GM19025 (cell line): ENCODE data around the gene PXDN.

ENCODE experiments used
- ATAC-seq: cut with Tn5 transposase; IDR thresholded peaks from one replicate; pipeline ENCODE4 v1.9.1; 2021; ENCODE audit warnings: mild to moderate bottlenecking, low read depth, moderate library complexity; ENCODE audit not compliant: unreplicated experiment

PXDN gene

DNA sequence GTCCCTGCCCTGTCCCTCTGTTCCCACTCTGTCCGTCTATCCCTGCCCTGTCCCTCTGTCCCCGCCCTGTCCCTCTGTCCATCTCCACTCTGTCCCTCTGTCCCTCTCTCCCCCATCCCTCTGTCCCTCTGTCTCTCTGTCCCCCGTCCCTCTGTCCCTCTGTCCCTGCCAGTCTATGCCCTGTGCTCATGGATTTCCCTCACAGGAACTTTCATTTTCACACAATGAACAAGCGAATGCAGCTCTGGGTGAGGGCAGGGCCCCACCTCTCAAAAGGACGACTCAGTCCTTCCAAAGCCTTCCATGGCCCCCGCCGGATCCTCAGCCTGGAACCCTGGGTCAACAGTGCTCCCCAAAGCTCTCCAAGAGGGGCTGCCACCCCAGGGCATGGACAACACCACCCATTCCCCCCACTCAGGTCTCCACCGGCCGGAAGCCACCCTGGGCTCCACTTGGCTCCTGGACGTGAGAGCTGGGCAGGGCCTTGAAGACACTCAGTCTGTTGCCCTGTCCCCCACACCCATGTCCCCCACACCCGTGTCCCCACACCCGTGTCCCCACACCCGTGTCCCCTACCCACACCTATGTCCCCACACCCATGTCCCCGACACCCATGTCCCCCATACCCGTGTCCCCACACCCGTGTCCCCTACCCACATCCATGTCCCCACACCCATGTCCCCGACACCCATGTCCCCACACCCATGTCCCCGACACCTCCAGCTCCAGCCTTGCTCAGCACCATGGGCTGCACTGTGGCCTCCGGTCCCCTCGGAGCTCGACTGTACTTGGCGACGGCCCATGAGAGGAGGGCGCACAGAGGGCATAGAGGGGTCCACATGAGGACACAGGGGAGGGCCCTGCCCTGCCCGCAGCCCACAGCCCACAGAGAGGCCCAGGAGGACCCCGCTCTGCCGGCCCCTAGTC, 156.0 kb downstream of the PXDN start:
- no peak for ATAC-seq

DNA sequence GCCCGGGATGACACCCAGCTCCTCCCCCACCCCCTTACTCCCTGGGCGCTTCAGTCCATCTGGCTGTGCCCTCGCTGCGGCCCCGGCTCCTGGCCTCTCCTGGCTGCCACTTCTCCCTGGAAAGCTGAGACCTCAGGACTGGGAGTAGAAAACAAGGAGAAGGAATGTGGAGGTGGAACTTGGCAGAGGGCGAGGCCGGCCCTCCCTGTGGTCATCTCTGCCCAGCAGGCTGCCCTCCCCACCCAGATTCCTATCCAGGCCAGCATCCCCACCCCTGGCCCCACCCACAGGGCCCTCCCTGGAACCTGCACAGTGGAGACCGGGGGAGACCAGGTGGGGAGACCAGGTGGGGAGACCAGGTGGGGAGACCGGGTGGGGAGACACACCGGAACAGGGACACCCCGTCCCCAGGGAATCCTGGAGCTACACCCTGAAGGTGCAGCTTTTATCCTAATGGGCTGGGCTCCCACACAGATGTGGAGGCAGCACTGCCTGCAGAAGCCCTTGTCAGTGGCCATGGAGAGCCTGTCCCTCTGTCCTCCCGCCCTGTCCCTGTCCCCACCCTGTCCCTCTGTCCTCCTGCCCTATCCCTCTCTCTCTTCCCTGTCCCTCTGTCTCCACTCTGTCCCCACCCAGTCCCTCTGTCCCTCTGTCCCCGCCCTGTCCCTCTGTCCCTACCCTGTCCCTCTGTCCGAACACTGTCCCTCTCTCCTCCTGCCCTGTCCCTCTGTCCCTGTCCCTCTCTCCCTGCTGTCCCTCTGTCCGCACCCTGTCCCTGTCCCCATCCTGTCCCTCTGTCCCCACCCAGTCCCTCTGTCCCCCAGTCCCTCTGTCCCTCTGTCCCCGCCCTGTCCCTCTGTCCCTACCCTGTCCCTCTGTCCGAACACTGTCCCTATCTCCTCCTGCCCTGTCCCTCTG, 157.1 kb downstream of the PXDN start:
- no peak for ATAC-seq

DNA sequence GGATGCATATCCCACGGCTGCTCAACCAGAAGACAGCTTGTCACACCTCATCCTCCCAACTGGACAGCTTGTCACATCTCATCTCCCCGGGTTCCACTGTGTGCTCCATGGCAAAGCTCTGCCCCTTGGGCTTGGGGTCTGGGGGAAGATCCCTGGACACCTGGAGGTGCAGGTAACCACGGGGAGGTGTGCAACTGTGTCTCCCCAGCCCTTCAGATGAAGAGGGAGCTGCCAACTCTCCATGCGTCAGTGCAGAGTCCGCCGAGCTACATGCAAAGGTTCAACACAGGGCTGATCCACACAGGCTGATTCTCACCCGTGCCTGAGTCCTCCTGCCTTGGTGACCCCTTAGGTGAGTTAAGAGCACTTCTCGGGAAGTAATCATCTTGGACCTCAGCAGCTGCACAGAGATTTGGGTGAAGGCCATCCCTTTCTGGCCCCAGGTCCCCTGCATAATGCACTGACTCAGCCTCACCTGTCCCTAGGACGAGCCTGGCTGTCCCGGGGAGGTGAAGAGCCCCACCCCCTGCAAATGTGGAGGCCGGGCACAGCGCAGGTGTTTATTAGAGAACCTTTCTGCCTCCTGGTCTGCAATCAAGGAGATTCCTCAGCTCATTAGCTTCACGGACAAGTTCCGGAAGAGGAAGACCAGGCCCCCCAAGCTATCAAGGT, 157.9 kb downstream of the PXDN start:
- ATAC-seq: no peak

DNA sequence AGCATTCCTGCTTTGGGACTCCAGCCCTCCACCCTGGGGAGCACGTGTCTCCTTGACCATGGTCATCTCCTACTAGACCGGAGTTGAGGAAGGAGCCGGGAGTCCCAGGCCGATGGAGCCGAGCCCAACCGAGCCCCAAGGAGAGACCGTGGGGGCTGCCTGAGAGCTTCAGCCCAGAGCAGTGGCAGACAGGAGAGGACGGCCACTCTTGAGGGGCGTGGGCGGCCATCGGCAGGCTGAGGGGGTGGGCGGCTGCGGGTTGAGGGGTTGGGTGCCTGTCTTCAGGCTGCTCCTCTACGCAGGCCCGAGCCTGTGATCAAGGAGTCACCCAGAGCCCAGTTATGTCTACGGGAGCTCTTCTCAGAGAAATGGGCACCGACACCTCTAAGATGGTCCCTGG, 158.7 kb downstream of the PXDN start:
- no peak for ATAC-seq

DNA sequence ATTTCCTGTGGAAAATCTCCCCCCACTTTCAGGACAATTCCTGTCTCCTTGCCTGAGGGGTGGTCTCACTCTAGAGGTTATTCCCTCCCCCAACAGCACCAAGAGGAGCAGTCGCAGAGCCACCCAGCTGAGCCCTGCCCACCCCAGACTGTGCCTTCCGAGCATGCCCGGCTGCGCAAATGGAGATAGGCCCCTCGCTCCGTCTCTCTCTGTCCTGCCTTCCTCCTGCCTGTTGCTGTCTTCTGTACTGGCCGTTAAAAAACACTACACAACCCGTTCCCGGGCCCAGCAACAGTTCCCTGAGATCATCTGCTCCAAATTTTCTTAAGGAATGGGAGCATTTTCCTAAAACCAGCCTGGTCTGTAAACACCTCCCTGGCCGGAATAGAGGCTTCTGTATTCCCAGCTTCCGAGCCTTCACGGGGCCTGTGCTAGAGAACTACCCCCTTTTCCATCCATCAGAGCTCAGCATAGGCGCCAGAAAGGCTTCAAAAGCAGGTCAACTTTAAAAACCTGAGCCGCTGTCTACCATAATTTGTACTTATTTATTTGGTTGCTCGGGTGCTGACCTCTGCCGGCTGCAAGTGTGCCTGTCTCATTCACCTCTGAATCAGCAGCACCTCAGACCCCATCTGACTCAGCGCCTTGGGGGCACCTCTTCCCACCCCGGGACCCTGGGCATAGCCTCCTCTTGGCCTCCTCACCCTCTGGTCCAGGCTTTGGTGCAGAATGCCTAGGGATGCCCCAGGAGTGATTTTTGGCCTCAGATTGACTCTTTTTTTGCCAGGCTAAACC, 159.4 kb downstream of the PXDN start:
- no peak for ATAC-seq

DNA sequence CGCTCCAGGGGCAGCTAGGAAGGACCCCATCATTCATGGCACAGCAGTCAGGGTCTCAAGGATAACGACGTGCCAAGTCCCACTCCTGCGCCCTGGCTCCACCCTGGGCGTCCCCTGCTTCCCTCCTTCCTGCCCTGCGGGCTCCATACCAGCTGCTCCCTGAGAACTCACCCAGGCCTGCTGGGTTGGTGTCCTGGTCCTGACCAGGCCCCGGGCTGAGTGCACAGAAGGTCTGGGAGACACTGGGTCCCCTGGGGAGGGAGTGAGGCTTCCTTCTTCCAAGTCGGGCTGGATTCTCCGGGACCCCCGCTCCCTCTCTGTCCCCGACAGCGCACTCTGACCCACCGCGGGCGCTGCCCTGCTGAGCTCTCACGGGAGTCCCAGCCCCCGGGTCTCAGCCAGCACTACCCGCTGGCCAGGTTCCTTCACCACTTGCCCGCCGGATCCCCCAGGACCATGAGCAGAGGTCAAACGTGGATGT, 160.2 kb downstream of the PXDN start:
- no peak for ATAC-seq

DNA sequence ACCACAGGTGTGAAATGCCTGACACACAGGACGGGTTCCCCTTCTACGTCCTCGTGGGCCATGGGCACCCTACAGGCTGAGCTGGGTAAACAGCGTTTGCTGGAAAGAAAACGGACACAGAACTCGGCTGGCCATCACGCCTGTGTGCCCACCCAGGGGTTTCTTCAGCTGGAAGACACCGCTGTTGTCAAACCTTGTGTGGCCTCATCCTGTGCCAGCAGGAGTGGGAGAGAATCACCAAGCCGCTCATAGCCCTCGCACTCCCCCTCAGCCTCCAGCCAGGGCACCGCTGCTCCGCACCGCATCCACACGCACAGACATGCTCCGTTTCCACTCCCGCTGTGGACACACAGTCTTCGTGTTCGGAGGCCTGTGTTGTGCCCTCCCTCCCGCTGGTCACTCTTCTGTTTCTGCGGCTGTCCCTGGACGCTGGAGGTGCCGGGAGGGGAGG, 161.4 kb downstream of the PXDN start:
- ATAC-seq: no peak

DNA sequence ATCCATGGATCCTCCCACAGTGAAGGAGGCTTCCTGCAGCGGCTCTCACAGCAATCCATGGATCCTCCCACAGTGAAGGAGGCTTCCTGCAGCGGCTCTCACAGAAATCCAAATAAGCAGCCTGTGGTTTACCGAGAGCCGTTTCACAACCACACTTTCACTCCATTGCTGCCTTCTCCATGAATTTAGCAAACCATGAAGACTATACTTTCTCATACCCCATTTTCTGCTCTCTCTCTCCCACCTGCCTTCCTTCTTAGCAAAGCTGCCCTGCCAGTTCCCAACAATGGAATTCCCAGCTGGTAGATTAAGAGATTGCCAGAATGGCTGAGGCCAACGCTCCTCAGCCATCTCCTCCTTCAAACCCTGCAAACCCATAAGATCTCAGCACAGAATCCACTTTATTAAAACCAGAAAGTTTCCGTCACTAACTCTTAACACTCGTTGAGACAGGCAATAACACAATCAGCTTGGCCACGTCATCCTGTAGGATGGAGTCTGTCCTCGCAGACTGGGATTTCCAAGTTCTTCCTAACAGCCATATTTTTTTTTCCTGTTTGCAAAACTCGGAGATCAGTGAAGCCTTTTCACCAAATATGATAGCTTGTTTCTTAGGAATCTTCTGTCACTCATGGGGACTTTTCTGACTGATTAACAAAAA, 162.2 kb downstream of the PXDN start:
- ATAC-seq: no peak
